Measurements from ENCODE around the gene LCP1.

The LCP1 gene

GRCh38 chr13:46152627-46153328, 29.2 kb downstream of the LCP1 start:
- no peak for TF ChIP-seq CTCF (IDR thresholded peaks at IDR 0.05; ENCODE audit: low read depth, low read length)
- H3K4me3 ChIP-seq (replicated peaks in 1 of 2; ENCODE audit: low read depth in 2 of 2, low read length in 2 of 2) = no peak overlapping the region
- DNase-seq (ENCODE audit: low read depth in 2 of 2) = no peak

GRCh38 chr13:46150134-46150693, 31.8 kb downstream of the LCP1 start:
- no peak for TF ChIP-seq CTCF (IDR thresholded peaks at IDR 0.05; ENCODE audit: low read depth, low read length)
- no peak overlapping the region for H3K4me3 ChIP-seq (replicated peaks in 1 of 2; ENCODE audit: low read depth in 2 of 2, low read length in 2 of 2)
- DNase-seq (ENCODE audit: low read depth in 2 of 2) = no peak

- DNase-seq (ENCODE audit: low read depth in 2 of 2) = peak in 1 of 2 donors; percentile 74
Observed at GRCh38 chr13:46149272-46150133, 32.5 kb downstream of the LCP1 start.

GRCh38 chr13:46146898-46147297, 35.1 kb downstream of the LCP1 start:
- H3K4me3 ChIP-seq (replicated peaks in 1 of 2; ENCODE audit: low read depth in 2 of 2, low read length in 2 of 2) = no peak overlapping the region
- DNase-seq (ENCODE audit: low read depth in 2 of 2) = peak; percentile 19 to 39
- peak; percentile 49 for TF ChIP-seq CTCF (IDR thresholded peaks at IDR 0.05; ENCODE audit: low read depth, low read length)

More at GRCh38 chr13:46149272-46150133, 32.5 kb downstream of the LCP1 start:
- no peak for TF ChIP-seq CTCF (IDR thresholded peaks at IDR 0.05; ENCODE audit: low read depth, low read length)
- H3K4me3 ChIP-seq (replicated peaks in 1 of 2; ENCODE audit: low read depth in 2 of 2, low read length in 2 of 2) = no peak overlapping the region

GRCh38 chr13:46145950-46146349, 36.0 kb downstream of the LCP1 start:
- TF ChIP-seq CTCF (IDR thresholded peaks at IDR 0.05; ENCODE audit: low read depth, low read length) = no peak
- H3K4me3 ChIP-seq (replicated peaks in 1 of 2; ENCODE audit: low read depth in 2 of 2, low read length in 2 of 2) = no peak overlapping the region
- DNase-seq (ENCODE audit: low read depth in 2 of 2) = no peak

GRCh38 chr13:46145135-46145534, 36.8 kb downstream of the LCP1 start:
- H3K4me3 ChIP-seq (replicated peaks in 1 of 2; ENCODE audit: low read depth in 2 of 2, low read length in 2 of 2) = no peak overlapping the region
- no peak for DNase-seq (ENCODE audit: low read depth in 2 of 2)
- TF ChIP-seq CTCF (IDR thresholded peaks at IDR 0.05; ENCODE audit: low read depth, low read length) = no peak

All from cardiac fibroblast (primary cell).